ENCODE measurements around the gene HS3ST3B1.
A peak's percentile ranks its signal among the peaks of the same experiment; 100 is the strongest.

The HS3ST3B1 gene

GRCh38 chr17:14302431-14303099 is 1.7 kb downstream of the HS3ST3B1 start:
- peak overlapping the region; percentile 76 for H3K27ac ChIP-seq (replicated peaks)
- peak; percentile 29 to 66 for DNase-seq (ENCODE audit: low read depth in 1 of 2, low spot score in 1 of 2)
- peak overlapping the region; percentile 58 for H3K4me3 ChIP-seq (replicated peaks; ENCODE audit: insufficient read depth, low read length)
- TF ChIP-seq CTCF (IDR thresholded peaks at IDR 0.05; ENCODE audit: insufficient read depth, low read length) (peak; percentile 11), REST (IDR thresholded peaks at IDR 0.05; ENCODE audit: insufficient replicate concordance, low read depth) (no peak)
- no peaks in the 10 kb centered on the region for H3K27me3 ChIP-seq (ENCODE audit: insufficient read depth, poor library complexity, severe bottlenecking)

- no peaks in the 10 kb centered on the region for H3K27me3 ChIP-seq (ENCODE audit: insufficient read depth, poor library complexity, severe bottlenecking)
- H3K27ac ChIP-seq (replicated peaks): no peak overlapping the region
- peak overlapping the region; percentile 58 for H3K4me3 ChIP-seq (replicated peaks; ENCODE audit: insufficient read depth, low read length)
- DNase-seq (ENCODE audit: low read depth in 1 of 2, low spot score in 1 of 2): no peak
- TF ChIP-seq SPI1 (IDR thresholded peaks at IDR 0.05; ENCODE audit: borderline replicate concordance, low read depth) (no peak), REST (IDR thresholded peaks at IDR 0.05; ENCODE audit: insufficient replicate concordance, low read depth) (no peak), POLR2AphosphoS5 (IDR thresholded peaks at IDR 0.05; ENCODE audit: low read depth) (no peak), CTCF (IDR thresholded peaks at IDR 0.05; ENCODE audit: insufficient read depth, low read length) (no peak), GABPA (IDR thresholded peaks at IDR 0.05; ENCODE audit: low read depth) (no peak)
Measured at GRCh38 chr17:14303343-14304221, 2.7 kb downstream of the HS3ST3B1 start.

- Histone ChIP-seq H3K27ac (replicated peaks) (no peak overlapping the region), H3K27me3 (ENCODE audit: insufficient read depth, poor library complexity, severe bottlenecking) (no peaks in the 10 kb centered on the region), H3K4me3 (replicated peaks; ENCODE audit: insufficient read depth, low read length) (no peak overlapping the region)
- no peak for DNase-seq (ENCODE audit: low read depth in 1 of 2, low spot score in 1 of 2)
- no peak for TF ChIP-seq SPI1 (IDR thresholded peaks at IDR 0.05; ENCODE audit: borderline replicate concordance, low read depth)
- no peak for TF ChIP-seq POLR2AphosphoS5 (IDR thresholded peaks at IDR 0.05; ENCODE audit: low read depth)
- no peak for TF ChIP-seq GABPA (IDR thresholded peaks at IDR 0.05; ENCODE audit: low read depth)
Measured at GRCh38 chr17:14304222-14304772, 3.4 kb downstream of the HS3ST3B1 start.

Data from HL-60 (cell line).